Fibroblast of pulmonary artery (primary cell): Measurements from ENCODE around the gene CLEC12A.
A peak's percentile ranks its signal among the peaks of the same experiment; 100 is the strongest.

ENCODE experiments used
- DNase-seq: peaks from one replicate; pipeline ENCODE4 v3.0.0-alpha.2; 2010; ENCODE audit warnings: low read depth
- H3K4me3 ChIP-seq: replicated peaks from 2 replicates; pipeline ENCODE4 v1.5.1; 2011; ENCODE audit warnings: low read depth, mild to moderate bottlenecking, control low read depth, low read length, moderate library complexity
- TF ChIP-seq, protein P1 (sequence below): IDR thresholded peaks from 2 replicates; pipeline ENCODE4 v1.5.1; 2011; ENCODE audit warnings: mild to moderate bottlenecking, control low read depth, low read length, inconsistent platforms; ENCODE audit errors: missing control alignments

Gene CLEC12A

DNA sequence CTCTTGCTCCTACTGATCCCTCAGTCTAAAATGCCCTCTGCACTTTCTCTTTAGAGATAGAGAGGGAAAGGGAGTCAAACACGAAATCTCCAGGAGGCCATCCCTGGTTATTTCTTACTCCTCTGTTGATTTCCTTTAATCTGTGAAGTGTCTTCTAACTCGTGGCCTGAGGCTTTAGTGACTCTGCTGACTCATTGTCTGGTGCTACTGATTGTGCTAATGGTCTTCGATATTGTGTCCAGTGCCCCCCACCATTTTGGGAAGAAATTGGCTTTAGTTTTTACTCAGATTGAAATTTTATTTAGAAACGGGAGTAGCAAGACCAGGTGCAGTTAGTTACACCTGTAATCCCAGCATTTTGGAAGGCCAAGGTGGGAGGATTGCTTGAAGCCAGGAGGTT lies 60.1 kb downstream of the CLEC12A start:
- no peak overlapping the region for H3K4me3 ChIP-seq
- TF ChIP-seq, protein P1, sequence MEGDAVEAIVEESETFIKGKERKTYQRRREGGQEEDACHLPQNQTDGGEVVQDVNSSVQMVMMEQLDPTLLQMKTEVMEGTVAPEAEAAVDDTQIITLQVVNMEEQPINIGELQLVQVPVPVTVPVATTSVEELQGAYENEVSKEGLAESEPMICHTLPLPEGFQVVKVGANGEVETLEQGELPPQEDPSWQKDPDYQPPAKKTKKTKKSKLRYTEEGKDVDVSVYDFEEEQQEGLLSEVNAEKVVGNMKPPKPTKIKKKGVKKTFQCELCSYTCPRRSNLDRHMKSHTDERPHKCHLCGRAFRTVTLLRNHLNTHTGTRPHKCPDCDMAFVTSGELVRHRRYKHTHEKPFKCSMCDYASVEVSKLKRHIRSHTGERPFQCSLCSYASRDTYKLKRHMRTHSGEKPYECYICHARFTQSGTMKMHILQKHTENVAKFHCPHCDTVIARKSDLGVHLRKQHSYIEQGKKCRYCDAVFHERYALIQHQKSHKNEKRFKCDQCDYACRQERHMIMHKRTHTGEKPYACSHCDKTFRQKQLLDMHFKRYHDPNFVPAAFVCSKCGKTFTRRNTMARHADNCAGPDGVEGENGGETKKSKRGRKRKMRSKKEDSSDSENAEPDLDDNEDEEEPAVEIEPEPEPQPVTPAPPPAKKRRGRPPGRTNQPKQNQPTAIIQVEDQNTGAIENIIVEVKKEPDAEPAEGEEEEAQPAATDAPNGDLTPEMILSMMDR: no peak

GRCh38 chr12:10031771-10032175 lies 60.6 kb downstream of the CLEC12A start:
- TF ChIP-seq, protein P1: no peak
- peak; percentile 91 for DNase-seq
- no peak overlapping the region for H3K4me3 ChIP-seq

More for the DNA sequence above, 60.1 kb downstream of the CLEC12A start:
- no peak for DNase-seq

GRCh38 chr12:10033783-10034545 lies 62.8 kb downstream of the CLEC12A start:
- TF ChIP-seq, protein P1: peak; percentile 36
- H3K4me3 ChIP-seq: no peak overlapping the region
- peak; percentile 26 for DNase-seq
